Suprapubic skin (tissue), 4 donors: ENCODE measurements around the gene GEN1.

Source experiments
- EP300 ChIP-seq: sonication (generic); formaldehyde crosslinking; IDR thresholded peaks from one replicate; pipeline ENCODE4 v1.6.1; 2017; ENCODE audit warnings: antibody characterized with exemption
- POLR2A ChIP-seq, 2 donors: fragments of 450-650 bp; IDR thresholded peaks; one replicate each; pipeline ENCODE4 v1.6.1; 2017; ENCODE audit warnings: antibody characterized with exemption in 2 of 2, mild to moderate bottlenecking in 2 of 2, moderate library complexity in 2 of 2
- POLR2AphosphoS5 ChIP-seq, 3 donors: sonication (generic); formaldehyde crosslinking; IDR thresholded peaks; one replicate each; pipeline ENCODE4 v1.6.1; 2017; ENCODE audit warnings: antibody characterized with exemption in 3 of 3
- TF ChIP-seq, protein P1 (sequence below), 2 donors: fragments of 200-600 bp in 1 of 2; fragments of 450-650 bp in 1 of 2; sonication (generic) in 1 of 2; IDR thresholded peaks; one replicate each; pipeline ENCODE4 v1.5.1; 2016 to 2019; ENCODE audit warnings: antibody characterized with exemption in 2 of 2, mild to moderate bottlenecking in 1 of 2, moderate library complexity in 1 of 2

DNA sequence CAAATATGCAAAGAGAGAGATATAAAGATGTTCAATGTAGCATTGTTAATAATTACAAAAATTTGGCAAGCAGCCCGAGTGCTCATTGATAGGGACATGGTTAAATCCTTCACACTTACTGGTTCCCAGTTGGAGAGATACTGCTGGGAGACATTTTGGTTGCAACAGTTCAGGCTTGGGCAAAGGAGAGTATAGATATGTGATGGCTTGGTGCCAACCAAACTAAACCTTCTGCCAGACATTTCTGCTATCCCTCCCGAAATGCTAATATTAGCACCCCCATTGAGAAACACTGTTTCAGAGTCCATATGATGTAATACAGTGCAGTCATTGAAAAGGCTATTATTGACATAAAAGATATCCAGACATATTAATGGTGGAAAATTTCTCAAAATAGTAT lies 11.5 kb downstream of the GEN1 start:
- TF ChIP-seq, protein P1, sequence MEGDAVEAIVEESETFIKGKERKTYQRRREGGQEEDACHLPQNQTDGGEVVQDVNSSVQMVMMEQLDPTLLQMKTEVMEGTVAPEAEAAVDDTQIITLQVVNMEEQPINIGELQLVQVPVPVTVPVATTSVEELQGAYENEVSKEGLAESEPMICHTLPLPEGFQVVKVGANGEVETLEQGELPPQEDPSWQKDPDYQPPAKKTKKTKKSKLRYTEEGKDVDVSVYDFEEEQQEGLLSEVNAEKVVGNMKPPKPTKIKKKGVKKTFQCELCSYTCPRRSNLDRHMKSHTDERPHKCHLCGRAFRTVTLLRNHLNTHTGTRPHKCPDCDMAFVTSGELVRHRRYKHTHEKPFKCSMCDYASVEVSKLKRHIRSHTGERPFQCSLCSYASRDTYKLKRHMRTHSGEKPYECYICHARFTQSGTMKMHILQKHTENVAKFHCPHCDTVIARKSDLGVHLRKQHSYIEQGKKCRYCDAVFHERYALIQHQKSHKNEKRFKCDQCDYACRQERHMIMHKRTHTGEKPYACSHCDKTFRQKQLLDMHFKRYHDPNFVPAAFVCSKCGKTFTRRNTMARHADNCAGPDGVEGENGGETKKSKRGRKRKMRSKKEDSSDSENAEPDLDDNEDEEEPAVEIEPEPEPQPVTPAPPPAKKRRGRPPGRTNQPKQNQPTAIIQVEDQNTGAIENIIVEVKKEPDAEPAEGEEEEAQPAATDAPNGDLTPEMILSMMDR (IDR thresholded peaks at IDR 0.05), result no peak
- TF ChIP-seq EP300, result no peak
- TF ChIP-seq POLR2A (IDR thresholded peaks at IDR 0.05), result no peak
- no peak for TF ChIP-seq POLR2AphosphoS5 (IDR thresholded peaks at IDR 0.05)
